ENCODE measurements around the gene F12. TPM values are rescaled to one million over a fixed set of nuclear protein-coding genes. Genes with fewer than 3 reads are reported as not detected.

Gene F12
- total RNA-seq, 1 donor from 2014 or later: 4.0 TPM

DNA sequence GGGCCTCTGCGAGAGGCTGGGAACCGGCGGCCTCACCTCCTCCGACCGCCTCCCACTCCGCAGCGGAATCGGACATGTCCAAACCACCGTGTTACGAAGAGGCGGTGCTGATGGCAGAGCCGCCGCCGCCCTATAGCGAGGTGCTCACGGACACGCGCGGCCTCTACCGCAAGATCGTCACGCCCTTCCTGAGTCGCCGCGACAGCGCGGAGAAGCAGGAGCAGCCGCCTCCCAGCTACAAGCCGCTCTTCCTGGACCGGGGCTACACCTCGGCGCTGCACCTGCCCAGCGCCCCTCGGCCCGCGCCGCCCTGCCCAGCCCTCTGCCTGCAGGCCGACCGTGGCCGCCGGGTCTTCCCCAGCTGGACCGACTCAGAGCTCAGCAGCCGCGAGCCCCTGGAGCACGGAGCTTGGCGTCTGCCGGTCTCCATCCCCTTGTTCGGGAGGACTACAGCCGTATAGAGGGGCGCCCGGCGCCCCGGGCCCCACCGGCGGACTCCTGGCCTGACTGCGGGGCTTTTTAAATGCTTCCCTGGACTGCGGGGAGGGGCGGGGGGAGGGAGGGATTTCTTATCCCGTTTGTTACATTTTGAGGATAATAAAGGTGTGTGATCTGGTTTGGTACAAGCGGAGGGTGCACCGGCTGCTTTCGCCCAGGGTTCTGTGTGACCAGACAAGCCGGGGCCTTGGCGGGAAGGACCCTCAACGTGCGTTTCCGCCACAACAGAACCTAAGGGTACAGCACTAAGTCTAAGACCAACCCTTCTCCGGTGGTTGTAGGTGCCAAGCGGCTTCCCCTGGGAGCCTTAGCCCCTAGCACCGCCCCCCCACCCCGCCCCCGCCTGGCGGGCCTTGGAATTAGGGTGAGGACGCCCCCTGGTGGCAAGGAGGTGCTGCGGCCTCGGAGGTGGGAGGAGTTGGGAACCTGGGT lies 46.6 kb upstream of the F12 start:
- DNase-seq (ENCODE audit: low read depth): no peak
- TF ChIP-seq, protein P1, sequence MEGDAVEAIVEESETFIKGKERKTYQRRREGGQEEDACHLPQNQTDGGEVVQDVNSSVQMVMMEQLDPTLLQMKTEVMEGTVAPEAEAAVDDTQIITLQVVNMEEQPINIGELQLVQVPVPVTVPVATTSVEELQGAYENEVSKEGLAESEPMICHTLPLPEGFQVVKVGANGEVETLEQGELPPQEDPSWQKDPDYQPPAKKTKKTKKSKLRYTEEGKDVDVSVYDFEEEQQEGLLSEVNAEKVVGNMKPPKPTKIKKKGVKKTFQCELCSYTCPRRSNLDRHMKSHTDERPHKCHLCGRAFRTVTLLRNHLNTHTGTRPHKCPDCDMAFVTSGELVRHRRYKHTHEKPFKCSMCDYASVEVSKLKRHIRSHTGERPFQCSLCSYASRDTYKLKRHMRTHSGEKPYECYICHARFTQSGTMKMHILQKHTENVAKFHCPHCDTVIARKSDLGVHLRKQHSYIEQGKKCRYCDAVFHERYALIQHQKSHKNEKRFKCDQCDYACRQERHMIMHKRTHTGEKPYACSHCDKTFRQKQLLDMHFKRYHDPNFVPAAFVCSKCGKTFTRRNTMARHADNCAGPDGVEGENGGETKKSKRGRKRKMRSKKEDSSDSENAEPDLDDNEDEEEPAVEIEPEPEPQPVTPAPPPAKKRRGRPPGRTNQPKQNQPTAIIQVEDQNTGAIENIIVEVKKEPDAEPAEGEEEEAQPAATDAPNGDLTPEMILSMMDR (IDR thresholded peaks at IDR 0.05; ENCODE audit: insufficient read depth, low read length, poor library complexity, severe bottlenecking): peak; percentile 100
- no peaks in the 10 kb centered on the region for H3K27me3 ChIP-seq (ENCODE audit: control insufficient read depth, insufficient read depth, low read length)
- peak overlapping the region; percentile 45 for H3K4me3 ChIP-seq (ENCODE audit: low read depth, low read length)
- no peaks in the 10 kb centered on the region for H3K36me3 ChIP-seq (ENCODE audit: control insufficient read depth, insufficient read depth, low read length)

DNA sequence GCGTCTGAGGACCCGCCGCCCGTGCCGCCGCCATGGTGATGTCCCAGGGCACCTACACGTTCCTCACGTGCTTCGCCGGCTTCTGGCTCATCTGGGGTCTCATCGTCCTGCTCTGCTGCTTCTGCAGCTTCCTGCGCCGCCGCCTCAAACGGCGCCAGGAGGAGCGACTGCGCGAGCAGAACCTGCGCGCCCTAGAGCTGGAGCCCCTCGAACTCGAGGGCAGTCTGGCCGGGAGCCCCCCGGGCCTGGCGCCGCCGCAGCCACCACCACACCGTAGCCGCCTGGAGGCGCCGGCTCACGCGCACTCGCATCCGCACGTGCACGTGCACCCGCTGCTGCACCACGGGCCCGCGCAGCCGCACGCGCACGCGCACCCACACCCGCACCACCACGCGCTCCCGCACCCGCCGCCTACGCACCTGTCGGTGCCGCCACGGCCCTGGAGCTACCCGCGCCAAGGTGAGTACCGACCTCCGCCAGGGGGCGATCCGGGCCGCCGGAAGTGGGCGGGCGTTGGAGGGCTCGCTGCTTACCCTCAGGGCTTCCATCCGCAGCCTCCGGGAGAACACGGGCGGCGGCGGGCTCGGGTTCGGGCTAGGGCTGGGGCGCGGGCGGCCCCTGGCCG lies 45.8 kb upstream of the F12 start:
- H3K27me3 ChIP-seq (ENCODE audit: control insufficient read depth, insufficient read depth, low read length): no peaks in the 10 kb centered on the region
- no peaks in the 10 kb centered on the region for H3K36me3 ChIP-seq (ENCODE audit: control insufficient read depth, insufficient read depth, low read length)
- DNase-seq (ENCODE audit: low read depth): no peak
- TF ChIP-seq, protein P1 (IDR thresholded peaks at IDR 0.05; ENCODE audit: insufficient read depth, low read length, poor library complexity, severe bottlenecking): peak; percentile 62
- peak overlapping the region; percentile 45 for H3K4me3 ChIP-seq (ENCODE audit: low read depth, low read length)

DNA sequence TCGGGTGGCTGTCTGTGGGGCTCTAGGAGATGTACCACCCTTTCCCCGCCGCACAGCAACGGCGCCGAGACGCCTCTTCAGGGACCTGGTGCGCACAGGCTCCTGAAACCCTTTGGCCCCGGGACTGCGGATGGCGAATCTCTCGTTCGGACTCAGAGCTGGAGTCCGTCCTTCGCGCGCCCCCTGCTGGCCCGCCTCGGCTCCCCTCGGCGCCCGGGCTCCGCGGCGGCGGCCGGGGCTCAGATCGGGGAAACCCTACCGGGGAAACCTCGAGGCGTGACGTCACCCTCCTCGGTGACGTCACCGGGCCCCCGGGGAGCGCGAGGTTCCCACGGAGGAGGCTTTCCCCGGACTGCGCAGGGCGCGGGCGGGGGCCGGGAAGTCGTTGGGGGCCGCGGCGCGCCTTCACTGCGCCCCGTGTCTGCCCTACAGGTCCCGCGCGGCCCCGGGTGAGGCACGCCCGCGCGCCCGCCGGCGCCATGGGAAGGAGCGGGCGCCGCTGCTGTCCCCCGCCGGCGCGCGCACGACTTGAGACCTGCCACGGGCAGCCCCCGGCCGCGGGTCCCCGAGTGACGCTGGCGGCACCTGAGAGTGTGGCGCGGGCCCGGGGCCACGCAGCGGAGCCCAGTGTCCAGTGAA lies 45.2 kb upstream of the F12 start:
- peak; percentile 56 for DNase-seq (ENCODE audit: low read depth)
- no peaks in the 10 kb centered on the region for H3K36me3 ChIP-seq (ENCODE audit: control insufficient read depth, insufficient read depth, low read length)
- H3K27me3 ChIP-seq (ENCODE audit: control insufficient read depth, insufficient read depth, low read length): no peaks in the 10 kb centered on the region
- TF ChIP-seq, protein P1 (IDR thresholded peaks at IDR 0.05; ENCODE audit: insufficient read depth, low read length, poor library complexity, severe bottlenecking): peak; percentile 57
- peak overlapping the region; percentile 45 for H3K4me3 ChIP-seq (ENCODE audit: low read depth, low read length)

DNA sequence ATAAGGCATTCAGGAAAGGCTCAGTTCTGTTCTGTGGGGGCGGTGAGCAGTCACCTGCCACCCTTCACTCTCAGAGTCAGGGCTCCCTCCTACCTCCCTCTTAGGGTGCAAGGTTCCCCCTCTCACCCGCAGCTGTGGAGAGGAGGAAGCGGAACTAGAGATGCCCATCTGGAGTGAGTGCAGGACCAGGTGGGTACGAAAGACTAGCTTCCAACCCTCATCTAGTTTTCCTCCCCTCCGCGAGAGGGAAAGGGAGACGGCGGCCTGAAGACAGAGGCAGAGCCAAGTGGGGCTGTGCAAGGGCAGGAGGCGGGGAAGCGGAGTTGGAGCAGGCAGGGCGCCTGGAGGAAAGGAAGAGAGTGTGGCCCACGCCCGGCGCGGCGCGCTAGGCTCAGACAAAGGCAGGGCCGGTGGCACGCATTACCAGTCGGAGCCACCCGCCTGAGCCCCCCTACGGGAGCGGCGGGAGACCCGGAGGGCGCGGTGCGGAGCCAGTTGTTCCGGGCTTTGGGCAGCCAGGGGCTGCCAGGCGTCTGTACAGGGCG lies 44.6 kb upstream of the F12 start:
- TF ChIP-seq, protein P1 (IDR thresholded peaks at IDR 0.05; ENCODE audit: insufficient read depth, low read length, poor library complexity, severe bottlenecking): no peak
- no peak for DNase-seq (ENCODE audit: low read depth)
- no peaks in the 10 kb centered on the region for H3K27me3 ChIP-seq (ENCODE audit: control insufficient read depth, insufficient read depth, low read length)
- H3K4me3 ChIP-seq (ENCODE audit: low read depth, low read length): peak overlapping the region; percentile 25
- H3K36me3 ChIP-seq (ENCODE audit: control insufficient read depth, insufficient read depth, low read length): no peaks in the 10 kb centered on the region

DNA sequence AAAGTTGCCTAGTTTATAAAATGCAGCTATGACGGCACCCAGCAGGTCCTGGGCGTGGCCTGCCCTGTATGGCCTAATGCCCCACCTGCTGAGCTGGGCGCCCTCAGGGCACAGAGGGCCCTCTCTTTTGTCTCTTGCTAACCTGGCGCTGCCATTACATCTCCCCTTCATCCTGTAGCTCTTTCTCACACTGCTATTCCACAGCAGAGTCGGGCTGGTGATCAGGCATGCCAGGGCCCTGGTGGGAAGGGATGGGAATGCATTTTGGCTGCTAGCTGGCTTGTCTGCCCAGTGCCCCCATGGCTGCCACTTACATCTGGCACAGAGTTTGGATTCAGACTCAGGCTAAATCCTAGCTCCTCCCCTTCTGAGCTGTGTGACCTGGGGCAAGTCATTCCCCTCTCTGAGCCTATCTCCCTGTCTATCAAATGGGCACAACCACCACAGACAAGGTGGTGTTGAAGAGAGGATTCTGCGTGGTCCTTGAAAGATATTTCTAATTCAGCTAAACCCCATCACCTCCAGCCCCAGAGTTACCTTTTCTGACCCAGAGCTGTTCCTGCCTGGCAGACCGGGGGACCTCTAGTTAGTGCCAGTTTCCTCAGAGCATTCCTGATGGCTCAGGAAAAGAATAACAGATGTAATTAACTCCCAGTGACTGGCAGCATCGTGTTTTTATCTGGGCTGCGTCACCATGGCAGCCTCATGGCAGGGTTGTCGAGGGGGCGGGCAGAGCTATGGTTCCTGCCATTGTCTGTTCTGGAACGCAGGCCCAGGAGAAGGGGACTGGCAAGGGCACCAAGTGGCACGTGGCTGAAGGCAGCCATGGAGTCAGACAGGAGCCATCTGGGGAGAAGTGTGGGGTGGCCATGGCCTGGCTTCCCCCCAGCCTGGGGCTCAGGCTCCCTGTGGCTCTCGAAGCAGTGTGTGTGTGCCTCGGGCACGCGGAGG lies 43.6 kb upstream of the F12 start:
- Histone ChIP-seq H3K4me3 (ENCODE audit: low read depth, low read length) (no peak overlapping the region), H3K27me3 (ENCODE audit: control insufficient read depth, insufficient read depth, low read length) (no peaks in the 10 kb centered on the region), H3K36me3 (ENCODE audit: control insufficient read depth, insufficient read depth, low read length) (no peaks in the 10 kb centered on the region)
- TF ChIP-seq, protein P1 (IDR thresholded peaks at IDR 0.05; ENCODE audit: insufficient read depth, low read length, poor library complexity, severe bottlenecking): no peak
- no peak for DNase-seq (ENCODE audit: low read depth)
